Left hindlimb (tissue), 1 donor: ENCODE data around the gene RAB40B.
"Not testable (repeated sequence)": the region's sequence is repeated elsewhere in the genome, so short reads cannot be mapped to it uniquely, and the experiment has no call there.

Experiments
- DNase-seq: peaks from one replicate; pipeline ENCODE4 v3.0.0-alpha.2; 2018

Gene RAB40B, protein sequence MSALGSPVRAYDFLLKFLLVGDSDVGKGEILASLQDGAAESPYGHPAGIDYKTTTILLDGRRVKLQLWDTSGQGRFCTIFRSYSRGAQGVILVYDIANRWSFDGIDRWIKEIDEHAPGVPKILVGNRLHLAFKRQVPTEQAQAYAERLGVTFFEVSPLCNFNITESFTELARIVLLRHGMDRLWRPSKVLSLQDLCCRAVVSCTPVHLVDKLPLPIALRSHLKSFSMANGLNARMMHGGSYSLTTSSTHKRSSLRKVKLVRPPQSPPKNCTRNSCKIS

DNA sequence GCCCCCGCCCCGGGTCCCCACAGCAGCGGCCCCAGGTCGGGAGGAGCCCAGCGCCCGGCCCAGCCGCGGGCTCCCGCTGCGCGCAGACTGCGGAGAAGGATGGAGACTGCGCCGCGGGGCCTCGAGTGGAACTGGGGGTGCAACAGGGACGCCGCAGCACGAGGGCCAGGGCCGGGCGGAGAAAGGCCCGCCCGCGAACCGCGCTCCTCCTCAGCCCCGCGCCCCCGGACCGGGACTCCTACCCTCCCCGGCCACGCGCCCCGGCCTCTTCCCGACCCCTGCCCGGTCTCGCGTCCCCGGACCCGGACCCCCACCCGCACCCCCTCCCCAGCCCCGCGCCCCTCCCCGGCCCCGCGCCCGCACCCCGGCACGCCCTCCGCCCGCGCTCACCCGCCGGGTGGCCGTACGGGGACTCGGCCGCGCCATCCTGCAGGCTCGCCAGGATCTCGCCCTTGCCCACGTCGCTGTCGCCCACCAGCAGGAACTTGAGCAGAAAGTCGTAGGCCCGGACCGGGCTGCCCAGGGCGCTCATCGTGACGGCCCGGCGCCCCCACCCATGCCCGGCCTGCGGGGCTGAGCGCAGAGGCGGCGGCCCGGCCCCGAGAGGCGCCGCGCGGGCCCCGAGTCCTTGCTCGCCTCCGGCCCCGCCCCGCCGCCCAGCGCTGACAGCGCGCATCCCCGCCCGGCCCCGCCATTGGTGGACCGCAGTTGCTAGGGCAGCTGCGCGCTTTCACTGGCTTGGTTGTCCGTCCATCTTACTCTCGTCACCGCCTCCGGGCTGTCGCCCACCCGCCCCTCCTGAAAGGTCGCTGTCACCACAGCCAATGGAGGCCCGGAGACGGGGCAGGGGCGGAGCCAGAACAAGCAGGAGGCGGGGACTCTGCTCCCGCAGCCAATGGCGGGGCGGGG is at the start of gene RAB40B:
Gene RAB40B, minus strand, starts transcription at position 634 of the 909 bp plus-strand sequence. Its CDS starts 102 bp downstream, at position 532.
- DNase-seq: peak; percentile 100

- DNase-seq: no peak
Measured at GRCh38 chr17:82745524-82745923, 47.0 kb upstream of the RAB40B start.

DNA sequence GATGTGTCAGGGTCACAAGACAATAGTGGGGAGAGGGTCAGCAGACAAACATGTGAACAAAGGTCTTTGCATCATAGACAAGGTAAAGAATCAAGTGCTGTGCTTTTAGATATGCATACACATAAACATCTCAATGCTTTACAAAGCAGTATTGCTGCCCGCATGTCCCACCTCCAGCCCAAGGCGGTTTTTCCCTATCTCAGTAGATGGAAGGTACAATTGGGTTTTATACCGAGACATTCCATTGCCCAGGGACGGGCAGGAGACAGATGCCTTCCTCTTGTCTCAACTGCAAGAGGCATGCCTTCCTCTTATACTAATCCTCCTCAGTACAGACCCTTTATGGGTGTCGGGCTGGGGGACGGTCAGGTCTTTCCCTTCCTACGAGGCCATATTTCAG is 46.2 kb upstream of the RAB40B start:
- DNase-seq: not testable (repeated sequence)

DNA sequence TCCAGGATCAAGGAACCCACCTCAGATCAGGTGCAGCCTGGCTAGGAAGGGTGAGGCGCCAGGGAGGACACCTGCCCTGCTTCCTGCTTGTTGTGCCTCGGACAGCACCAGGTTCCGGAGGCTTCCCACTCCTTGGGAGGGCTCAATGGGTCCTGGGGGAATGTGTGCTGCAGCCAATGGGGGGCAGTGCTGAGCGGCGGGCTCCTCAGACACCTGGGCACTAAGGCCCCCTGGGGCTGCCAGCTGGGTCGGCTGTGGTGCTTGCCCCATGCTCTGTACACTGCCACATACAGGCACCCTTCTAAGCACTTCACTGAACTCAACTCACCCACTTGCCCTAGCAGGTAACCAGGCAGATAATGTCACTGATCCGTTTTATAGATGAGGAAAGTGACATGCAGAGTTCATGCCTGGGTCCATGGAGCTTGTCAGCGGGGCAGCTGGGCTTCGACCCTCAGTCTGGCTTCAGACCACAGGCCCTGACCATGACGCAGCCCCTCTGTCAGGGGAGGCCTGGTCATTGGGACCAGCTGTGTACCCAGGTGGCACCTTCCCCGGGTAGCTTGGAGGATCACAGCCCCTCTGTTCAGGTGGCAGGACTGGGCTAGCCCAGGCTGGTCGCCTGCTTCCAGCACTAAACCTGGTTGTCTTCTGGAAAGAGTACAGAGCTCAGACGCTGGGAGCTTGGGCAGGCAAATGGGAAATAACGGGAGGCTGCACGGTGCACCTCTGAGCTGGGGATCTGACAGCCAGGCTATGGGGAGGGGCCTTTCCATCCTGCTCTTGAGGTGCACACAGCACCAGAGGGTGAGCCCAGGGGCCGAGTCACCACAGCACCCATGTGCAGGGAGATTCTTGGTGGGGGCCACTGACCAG is 45.1 kb upstream of the RAB40B start:
- no peak for DNase-seq

DNA sequence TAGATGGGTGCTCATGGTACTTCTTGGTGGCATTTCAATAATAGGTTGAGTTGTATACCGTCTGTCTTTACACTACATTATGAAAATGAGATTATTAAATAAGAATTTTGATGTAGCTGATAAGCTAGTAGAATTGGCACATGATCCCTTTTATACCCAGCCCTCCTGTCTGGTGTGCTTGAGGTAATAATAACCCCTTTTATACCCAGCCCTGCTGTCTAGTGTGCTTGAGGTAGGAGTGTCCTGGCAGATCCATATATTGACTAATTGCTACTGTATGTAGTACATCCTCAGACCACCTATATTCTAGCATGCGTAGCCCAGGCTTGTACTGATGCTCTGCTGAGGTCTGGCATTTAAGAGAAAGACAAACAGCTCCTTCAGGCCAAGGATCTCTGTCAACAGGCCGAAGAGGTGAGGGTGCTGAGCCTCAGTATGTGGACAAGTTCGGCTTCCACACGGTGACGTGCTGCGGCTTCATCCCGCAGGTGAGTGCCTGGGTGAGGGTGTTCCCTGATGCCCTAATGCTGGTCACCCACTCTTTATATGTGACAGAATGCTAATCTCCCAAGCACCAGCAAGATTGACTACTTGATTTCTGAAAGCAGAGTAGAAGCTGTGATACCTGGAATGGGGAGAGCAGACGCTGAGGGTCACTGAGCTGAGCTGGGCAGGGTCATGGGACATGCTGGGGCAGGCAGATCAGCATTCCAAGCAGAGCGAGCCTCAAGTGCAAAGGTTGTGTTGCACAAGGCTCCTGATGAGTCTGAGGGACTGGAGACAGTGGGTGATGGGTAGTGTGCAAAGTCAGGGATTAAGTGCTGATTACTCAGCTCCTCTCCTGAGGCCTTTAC is 42.6 kb upstream of the RAB40B start:
- no peak for DNase-seq

- DNase-seq: peak; percentile 53
Measured at GRCh38 chr17:82737967-82738877, 39.7 kb upstream of the RAB40B start.

DNA sequence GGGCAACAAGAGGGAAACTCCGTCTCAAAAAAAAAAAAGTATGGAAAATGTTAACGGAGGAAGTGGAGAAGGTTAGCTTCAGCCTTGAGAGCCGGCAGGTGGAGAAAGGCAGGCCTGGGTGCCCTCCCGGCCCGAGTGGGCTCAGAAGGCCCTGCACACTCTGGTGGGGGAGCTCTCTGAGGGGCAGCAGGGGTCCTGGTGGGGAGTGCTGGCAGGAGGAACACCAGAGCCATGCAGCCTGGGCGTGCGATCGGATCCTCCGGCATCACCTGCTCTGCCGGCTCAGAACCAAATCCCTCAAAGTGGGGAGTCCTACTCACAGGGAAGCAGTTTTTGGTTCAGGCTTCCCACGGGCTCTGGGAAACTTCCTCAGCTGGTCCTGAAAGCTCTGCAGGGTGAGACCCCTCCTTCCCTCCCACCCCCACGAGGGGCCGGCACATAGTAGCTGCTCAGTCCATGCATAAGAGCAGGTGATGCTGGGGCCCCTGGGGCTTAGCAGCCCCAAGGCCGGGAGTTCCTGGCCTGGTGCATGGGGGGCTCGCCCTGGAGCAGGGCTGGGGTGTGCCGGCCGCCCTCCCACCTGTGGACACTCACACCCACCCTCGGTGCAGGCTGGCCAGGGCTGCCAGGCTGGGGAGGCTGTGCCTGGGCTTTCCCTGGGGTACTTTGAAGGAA is 38.1 kb upstream of the RAB40B start:
- no peak for DNase-seq

GRCh38 chr17:82734987-82735866 is 36.7 kb upstream of the RAB40B start, which contains the start of gene FN3K:
FN3K (plus strand) TSS chr17:82735615; CDS start chr17:82735637, 22 bp downstream.
- peak; percentile 83 for DNase-seq

DNA sequence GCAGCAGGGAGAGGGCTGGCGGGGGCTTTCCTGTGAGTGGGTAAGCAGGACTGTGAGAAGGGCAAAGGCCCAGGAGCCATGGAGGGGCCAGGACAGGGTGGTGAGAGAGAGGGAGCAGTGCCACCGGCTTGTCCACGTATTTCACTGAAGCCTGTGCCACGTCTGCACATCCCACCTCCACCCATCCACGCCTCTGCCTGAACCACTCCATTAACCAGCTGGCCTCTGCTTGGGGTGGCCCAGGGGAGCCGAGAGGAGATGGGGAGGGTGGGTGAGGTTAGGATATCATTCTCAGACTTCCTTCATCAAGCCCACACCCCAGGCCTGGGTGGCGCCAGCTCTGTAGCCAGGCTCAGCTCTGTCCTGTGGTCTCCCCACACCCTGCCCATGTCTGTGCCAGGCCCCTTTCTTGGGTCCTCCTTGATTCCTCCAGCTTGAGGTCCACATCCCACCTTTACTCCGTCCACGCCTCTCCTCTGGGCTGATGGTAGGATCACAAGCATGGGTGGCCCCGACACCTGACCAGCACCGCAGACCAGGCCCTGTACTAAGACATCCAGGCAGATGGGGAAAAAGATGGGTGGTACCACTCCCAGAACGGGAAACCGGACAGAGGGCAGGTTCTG is 33.7 kb upstream of the RAB40B start:
- no peak for DNase-seq

DNA sequence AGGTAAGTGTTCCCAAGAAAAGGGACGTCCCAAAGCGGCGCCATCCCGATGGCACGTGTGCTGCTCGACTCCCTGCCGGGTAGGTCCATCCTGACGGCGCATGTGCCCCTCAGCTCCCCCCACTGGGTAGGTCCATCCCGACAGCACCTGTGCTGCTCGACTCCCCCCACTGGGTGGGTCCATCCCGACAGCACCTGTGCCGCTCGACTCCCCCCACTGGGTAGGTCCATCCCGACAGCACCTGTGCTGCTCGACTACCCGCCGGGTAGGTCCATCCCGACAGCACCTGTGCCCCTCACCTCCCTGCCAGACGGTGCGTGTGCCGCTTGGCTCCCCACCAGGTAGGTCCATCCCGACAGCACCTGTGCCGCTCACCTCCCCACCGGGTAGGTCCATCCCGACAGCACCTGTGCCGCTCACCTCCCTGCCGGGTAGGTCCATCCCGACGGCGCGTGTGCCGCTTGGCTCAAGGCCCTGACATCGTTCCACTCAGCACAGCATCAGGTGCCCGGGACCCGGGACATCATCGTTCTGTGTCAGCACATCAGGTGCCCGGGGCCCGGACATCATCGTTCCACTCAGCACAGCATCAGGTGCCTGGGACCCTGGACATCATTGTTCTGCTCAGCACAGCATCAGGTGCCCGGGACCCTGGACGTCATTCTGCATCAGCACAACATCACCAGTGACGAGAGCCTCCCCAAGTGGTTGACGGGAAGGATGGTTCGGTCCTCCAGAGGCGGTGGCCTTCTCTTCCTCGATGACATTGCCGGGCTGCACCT is 31.2 kb upstream of the RAB40B start:
- no peak for DNase-seq

DNA sequence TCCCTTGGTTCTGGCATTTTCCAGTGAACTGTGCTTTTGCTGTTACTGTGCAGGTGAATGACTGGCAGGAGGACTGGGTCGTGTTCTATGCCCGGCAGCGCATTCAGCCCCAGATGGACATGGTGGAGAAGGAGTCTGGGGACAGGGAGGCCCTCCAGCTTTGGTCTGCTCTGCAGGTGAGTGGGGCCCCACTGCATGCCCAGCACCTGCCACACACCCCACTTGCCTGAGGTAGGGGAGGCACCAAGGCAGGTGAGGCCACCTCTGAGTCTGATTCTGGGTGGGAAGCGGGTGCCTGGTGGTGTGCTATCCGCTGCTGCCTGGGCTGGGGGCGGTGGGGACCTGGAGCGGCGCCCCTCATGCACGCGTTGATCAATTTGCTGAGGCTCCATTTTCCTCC is 27.9 kb upstream of the RAB40B start:
- no peak for DNase-seq

DNA sequence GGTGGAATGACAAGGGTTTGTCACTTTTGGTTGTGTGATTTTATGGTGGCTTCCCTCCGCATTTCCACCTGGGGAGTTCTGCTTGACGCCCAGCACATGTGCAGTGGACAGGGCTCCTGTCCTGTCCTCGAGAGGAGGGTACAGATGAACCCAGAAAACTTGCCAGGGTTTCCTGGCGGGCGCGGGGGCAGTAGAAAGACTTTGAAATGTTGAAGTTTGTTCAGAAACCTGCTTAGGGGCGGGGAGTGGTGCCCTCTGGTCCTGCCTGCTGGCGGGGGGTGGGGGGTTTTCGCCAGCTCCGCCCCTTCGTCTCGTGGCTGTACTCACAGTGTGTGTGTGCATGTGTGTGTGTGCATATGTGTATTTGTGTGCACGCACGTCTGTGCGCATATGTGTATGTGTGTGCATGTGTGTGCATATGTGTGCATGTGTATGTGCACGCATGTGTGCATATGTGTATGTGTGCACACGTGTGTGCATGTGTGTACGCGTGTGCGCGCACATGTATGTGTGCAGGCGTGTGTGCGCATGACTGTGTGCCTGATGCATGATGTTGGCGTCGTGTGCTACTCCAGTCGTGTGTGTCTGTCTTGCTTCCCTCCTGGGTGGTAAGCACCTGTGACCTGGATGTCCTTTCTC is 24.8 kb upstream of the RAB40B start:
- DNase-seq: no peak

- no peak for DNase-seq
Measured at GRCh38 chr17:82722341-82723013, 24.0 kb upstream of the RAB40B start.

GRCh38 chr17:82720204-82720603 is 21.7 kb upstream of the RAB40B start:
- no peak for DNase-seq

DNA sequence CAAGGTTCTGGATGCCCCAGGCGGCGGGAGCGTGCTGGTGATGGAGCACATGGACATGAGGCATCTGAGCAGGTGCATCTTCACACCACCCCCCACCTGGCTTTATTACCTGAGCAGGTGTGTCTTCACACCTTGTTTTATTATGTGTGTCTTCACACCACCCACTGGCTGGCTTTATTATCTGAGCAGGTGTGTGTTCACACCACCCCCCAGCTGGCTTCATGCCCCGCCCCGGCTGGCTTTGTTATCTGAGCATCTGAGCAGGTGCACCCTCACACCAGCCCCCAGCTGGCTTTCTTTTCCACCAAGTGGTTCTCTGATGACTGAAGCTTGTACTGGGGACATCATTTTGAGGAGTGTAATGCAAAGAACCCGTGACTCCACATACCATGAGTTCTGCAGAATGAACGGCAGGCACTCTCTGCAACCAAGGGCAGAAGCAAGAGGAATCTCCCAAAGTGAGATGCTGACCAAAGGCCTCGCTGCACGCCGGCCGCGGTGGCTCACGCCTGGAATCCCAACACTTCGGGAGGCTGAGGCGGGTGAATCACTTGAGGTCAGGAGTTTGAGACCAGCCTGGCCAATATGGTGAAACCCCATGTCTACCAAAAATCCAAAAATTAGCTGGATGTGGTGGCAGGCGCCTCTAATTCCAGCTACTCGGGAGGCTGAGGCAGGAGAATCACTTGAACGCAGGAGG is 20.6 kb upstream of the RAB40B start:
- DNase-seq: no peak
